NT2/D1 (cell line): ENCODE measurements around the gene INPP4B.

Experiments
- DNase-seq: peaks from one replicate; pipeline ENCODE4 v3.0.0-alpha.2; 2011; ENCODE audit warnings: low read depth, low spot score
- H3K27me3 ChIP-seq: 2 replicates; pipeline ENCODE4 v1.6.0; 2011; ENCODE audit warnings: mild to moderate bottlenecking; ENCODE audit not compliant: insufficient read length, insufficient read depth
- H3K36me3 ChIP-seq: 2 replicates; pipeline ENCODE4 v1.6.1; 2011; ENCODE audit warnings: mild to moderate bottlenecking, low read length, mixed read lengths; ENCODE audit not compliant: insufficient read depth, insufficient read length
- H3K4me1 ChIP-seq: 2 replicates; pipeline ENCODE4 v1.5.1; 2011; ENCODE audit not compliant: insufficient read depth, insufficient read length
- H3K4me3 ChIP-seq: 2 replicates; pipeline ENCODE4 v1.5.1; 2011; ENCODE audit warnings: low read depth; ENCODE audit not compliant: insufficient read length
- H3K9ac ChIP-seq: 2 replicates; pipeline ENCODE4 v1.6.0; 2011; ENCODE audit warnings: low read depth; ENCODE audit not compliant: insufficient read length
- H3K9me3 ChIP-seq: 2 replicates; pipeline ENCODE4 v1.5.1; 2011; ENCODE audit warnings: mild to moderate bottlenecking, low read length; ENCODE audit not compliant: insufficient read depth
- SUZ12 ChIP-seq: IDR thresholded peaks from 2 replicates; pipeline ENCODE4 v1.6.1; 2011; ENCODE audit not compliant: insufficient read length, insufficient read depth; ENCODE audit errors: extremely low read depth
- YY1 ChIP-seq: IDR thresholded peaks from 2 replicates; pipeline ENCODE4 v1.6.1; 2011; ENCODE audit not compliant: insufficient read length, insufficient read depth
- ZNF274 ChIP-seq: IDR thresholded peaks from 2 replicates; pipeline ENCODE4 v1.6.1; 2011; ENCODE audit warnings: mild to moderate bottlenecking, low read depth, low read length

Gene INPP4B

DNA sequence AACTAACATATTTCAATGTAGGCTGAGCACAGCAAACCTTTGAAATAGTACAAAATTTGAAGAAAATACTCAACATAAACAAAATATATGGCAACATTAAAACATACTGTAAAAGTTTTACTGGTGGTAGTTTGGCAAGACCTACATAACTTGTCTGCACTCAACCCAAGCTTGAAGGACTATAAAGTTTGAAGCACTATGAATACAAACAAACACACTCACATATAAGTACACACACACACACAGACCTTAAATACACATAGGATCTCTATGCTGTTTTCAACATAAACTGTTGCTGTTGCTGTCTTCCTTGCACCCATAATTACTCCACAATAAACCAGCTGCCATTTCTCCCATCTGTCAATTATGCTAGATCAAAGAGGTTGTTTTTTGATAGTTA lies 620.1 kb downstream of the INPP4B start:
- Histone ChIP-seq H3K9ac (no peak overlapping the region), H3K36me3 (no peaks in the 10 kb centered on the region), H3K4me3 (no peak overlapping the region), H3K4me1 (no peaks in the 10 kb centered on the region), H3K9me3 (no peaks in the 10 kb centered on the region), H3K27me3 (no peaks in the 10 kb centered on the region)
- no peak for DNase-seq
- TF ChIP-seq SUZ12 (no peak), ZNF274 (no peak), YY1 (no peak)

DNA sequence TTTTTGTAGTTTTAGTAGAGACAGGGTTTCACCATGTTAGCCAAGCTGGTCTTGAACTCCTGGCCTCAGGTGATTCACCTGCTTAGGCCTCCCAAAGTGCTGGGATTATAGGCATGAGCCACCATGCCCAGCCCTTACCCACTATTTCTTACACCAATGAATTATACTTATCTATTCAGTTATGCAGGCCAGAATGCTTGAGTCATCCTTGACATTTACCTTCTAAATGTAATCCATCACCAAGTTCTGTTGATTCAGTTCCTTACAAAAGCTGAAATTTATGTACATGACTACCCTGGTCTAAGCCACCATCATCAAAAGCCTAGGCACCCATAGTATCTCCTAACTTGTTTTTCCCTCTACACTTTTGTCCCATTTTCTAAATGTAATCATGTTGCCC lies 624.0 kb downstream of the INPP4B start:
- H3K4me3 ChIP-seq, result no peak overlapping the region
- H3K9me3 ChIP-seq, result no peaks in the 10 kb centered on the region
- no peak overlapping the region for H3K9ac ChIP-seq
- no peak for DNase-seq
- TF ChIP-seq SUZ12 (no peak), ZNF274 (no peak), YY1 (no peak)
- H3K36me3 ChIP-seq, result no peaks in the 10 kb centered on the region
- H3K27me3 ChIP-seq, result no peaks in the 10 kb centered on the region
- no peaks in the 10 kb centered on the region for H3K4me1 ChIP-seq

GRCh38 chr4:142218726-142219125 lies 627.4 kb downstream of the INPP4B start:
- TF ChIP-seq SUZ12, result no peak
- TF ChIP-seq ZNF274, result no peak
- no peak for TF ChIP-seq YY1
- Histone ChIP-seq H3K4me1 (no peaks in the 10 kb centered on the region), H3K36me3 (no peaks in the 10 kb centered on the region)

DNA sequence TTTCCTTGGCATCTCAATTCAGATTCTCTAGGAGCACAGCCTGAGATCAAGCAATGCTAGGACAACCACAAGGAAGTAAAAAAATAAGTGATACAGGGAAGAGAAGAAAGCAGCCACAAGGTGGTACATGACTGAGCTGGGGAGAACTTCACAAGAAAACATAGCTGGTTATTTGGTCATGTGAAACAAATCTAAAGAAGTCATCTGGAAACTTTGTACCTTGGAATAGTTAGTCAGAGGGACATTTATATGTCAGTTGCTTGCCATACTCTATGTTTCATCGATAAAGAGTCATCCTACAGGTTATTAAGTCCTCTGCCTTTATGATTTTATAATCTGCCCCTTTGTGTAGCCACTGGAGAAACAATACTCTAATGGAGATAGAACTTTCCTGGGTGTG lies 634.7 kb downstream of the INPP4B start:
- DNase-seq, result no peak
- no peaks in the 10 kb centered on the region for H3K9me3 ChIP-seq
- no peak overlapping the region for H3K4me3 ChIP-seq
- no peak overlapping the region for H3K9ac ChIP-seq
- TF ChIP-seq YY1, result no peak
- TF ChIP-seq ZNF274, result no peak
- TF ChIP-seq SUZ12, result no peak
- H3K27me3 ChIP-seq, result no peaks in the 10 kb centered on the region
- H3K4me1 ChIP-seq, result no peaks in the 10 kb centered on the region
- no peaks in the 10 kb centered on the region for H3K36me3 ChIP-seq

More at GRCh38 chr4:142218726-142219125, 627.4 kb downstream of the INPP4B start:
- H3K9ac ChIP-seq, result no peak overlapping the region
- H3K4me3 ChIP-seq, result no peak overlapping the region
- H3K9me3 ChIP-seq, result no peaks in the 10 kb centered on the region
- no peak for DNase-seq
- no peaks in the 10 kb centered on the region for H3K27me3 ChIP-seq

DNA sequence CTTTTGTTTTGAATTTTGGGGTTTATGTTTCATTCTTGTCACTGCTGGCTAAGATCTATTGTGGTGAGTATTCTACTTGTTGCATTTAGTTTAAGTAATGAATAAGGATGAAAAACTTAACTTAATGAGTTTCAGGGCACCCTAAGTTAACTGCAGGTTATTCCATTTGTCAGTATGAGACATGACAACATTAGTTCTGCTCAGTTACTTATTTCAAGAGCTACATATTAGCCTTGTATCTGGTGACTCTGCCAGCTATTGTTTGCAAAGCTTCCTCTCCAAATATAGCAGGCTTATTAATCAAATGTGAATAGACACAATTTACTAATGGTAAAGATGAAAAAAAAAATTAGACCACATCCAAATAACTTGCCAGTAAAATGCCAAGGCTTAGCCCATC lies 642.6 kb downstream of the INPP4B start:
- TF ChIP-seq ZNF274, result no peak
- TF ChIP-seq YY1, result no peak
- TF ChIP-seq SUZ12, result no peak
- Histone ChIP-seq H3K27me3 (no peaks in the 10 kb centered on the region), H3K4me1 (no peaks in the 10 kb centered on the region), H3K4me3 (no peak overlapping the region), H3K36me3 (no peaks in the 10 kb centered on the region), H3K9me3 (no peaks in the 10 kb centered on the region), H3K9ac (no peak overlapping the region)
- no peak for DNase-seq

DNA sequence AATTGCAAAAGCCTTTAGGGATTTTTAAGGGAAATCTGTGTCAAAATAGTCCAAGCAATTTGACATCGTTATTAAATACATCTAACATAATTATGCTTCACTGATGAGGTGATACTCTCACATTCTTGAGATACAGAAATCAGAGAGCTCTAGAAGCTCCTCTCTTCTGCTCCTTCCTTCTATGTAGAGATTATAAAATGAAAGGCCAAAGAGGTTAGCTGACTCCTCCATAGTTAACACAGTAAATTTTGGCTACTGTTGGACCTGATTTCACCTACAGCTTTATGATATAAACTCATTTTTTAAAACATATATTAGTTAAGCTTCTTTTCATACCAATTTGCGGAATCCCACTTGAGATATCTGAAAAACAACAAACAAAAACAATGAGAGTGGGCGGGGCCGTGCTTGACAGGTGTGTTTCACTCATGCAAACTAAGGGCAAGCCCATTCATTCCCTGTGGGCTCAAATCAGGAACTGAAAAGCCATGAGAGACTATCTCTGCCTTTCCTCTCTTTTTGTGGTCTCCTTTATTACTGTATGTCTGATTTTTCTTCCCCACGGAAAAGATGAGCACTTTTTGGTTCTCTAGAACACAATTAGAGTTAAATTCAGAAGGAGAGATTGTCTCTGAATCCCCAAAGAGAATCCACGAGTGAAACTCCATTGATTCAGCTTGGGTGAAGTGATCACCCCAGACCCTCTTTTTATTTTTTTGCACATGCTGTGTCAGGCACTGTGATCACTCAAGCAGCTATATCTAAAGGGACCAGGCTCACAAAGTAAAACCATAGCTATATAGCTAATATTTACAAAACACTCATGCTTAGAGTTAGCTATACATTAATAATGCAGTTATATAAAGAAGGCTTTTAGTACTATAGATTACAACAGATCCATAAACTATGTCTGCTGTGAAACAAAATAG lies 643.4 kb downstream of the INPP4B start:
- DNase-seq, result no peak
- Histone ChIP-seq H3K9ac (no peak overlapping the region), H3K4me3 (no peak overlapping the region), H3K27me3 (no peaks in the 10 kb centered on the region), H3K36me3 (no peaks in the 10 kb centered on the region), H3K9me3 (no peaks in the 10 kb centered on the region), H3K4me1 (no peaks in the 10 kb centered on the region)
- no peak for TF ChIP-seq YY1
- no peak for TF ChIP-seq SUZ12
- TF ChIP-seq ZNF274, result no peak

DNA sequence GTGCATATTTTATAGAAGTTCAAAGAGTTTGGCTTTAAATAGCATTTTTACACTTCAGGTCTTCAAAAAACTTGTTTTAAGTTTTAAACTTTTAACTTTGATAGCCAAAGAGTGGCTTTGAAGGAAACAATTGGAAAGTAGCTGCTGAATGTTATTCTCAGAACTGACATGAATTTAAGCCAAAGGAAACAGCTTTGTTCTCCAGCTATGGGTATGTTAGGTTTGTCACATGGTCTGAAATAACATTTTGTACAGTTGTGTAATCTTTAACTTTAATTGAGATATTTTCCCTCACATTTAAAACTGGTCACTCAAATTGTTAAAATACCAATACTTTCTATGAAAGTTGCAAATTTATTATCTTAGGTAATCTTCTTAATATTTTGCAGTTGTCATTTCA lies 645.1 kb downstream of the INPP4B start:
- Histone ChIP-seq H3K9ac (no peak overlapping the region), H3K9me3 (no peaks in the 10 kb centered on the region), H3K4me1 (no peaks in the 10 kb centered on the region), H3K36me3 (no peaks in the 10 kb centered on the region), H3K27me3 (no peaks in the 10 kb centered on the region), H3K4me3 (no peak overlapping the region)
- DNase-seq, result no peak
- no peak for TF ChIP-seq ZNF274
- TF ChIP-seq YY1, result no peak
